Panc1 (cell line): Measurements from ENCODE around the gene ELF4. TPM values are rescaled to one million over a fixed set of nuclear protein-coding genes. Genes with fewer than 3 reads are reported as not detected.

Source experiments
- ATAC-seq: fragments of 200-7000 bp; cut with Tn5 transposase; 2 replicates; pipeline ENCODE4 v1.9.1; 2020; ENCODE audit warnings: mild to moderate bottlenecking, moderate library complexity
- BruUV-seq: library from RNA; stranded (reverse); fragments of 400-500 nt; replicated peaks from 2 replicates; lab custom pipeline; 2021; lab: Mats Ljungman, UMichigan
- CTCF ChIA-PET: fragments of 300-600 bp; sonication (Branson Sonifier 250); formaldehyde crosslinking; loops from one replicate; lab custom pipeline; 2022; ENCODE audit warnings: antibody characterized with exemption; lab: Charles Lee
- POLR2A ChIA-PET: fragments of 300-600 bp; sonication (Branson Sonifier 250); formaldehyde crosslinking; loops from one replicate; lab custom pipeline; 2022; ENCODE audit warnings: antibody characterized with exemption; lab: Charles Lee
- DNase-seq: peaks from one replicate; pipeline ENCODE4 v3.0.0-alpha.2; 2010; ENCODE audit warnings: low read depth, low spot score
- H3K27ac ChIP-seq: 2 replicates; pipeline ENCODE4 v1.5.1; 2011; ENCODE audit warnings: mild to moderate bottlenecking, low read length, inconsistent platforms
- H3K27me3 ChIP-seq: fragments of 200-500 bp; sonication (Bioruptor generic); 2 replicates; pipeline ENCODE4 v1.6.0; 2014; ENCODE audit warnings: low read length, inconsistent platforms; ENCODE audit not compliant: control insufficient read depth, insufficient read depth
- H3K36me3 ChIP-seq: fragments of 200-500 bp; sonication (Bioruptor generic); 2 replicates; pipeline ENCODE4 v1.5.1; 2014; ENCODE audit warnings: inconsistent platforms, mild to moderate bottlenecking, low read length, moderate library complexity; ENCODE audit not compliant: control insufficient read depth, insufficient read depth
- H3K4me1 ChIP-seq: 2 replicates; pipeline ENCODE4 v1.5.1; 2011; ENCODE audit warnings: inconsistent platforms, mild to moderate bottlenecking, low read length, moderate library complexity; ENCODE audit not compliant: control insufficient read depth, insufficient read depth
- H3K4me3 ChIP-seq, 2 experiments: 2 replicates each; pipeline ENCODE4 v1.5.1; 2011 to 2012; ENCODE audit warnings: low read depth in 2 of 2, low read length in 2 of 2, mild to moderate bottlenecking in 2 of 2, inconsistent platforms in 1 of 2, moderate library complexity in 1 of 2
- H3K9me3 ChIP-seq: fragments of 200-500 bp; sonication (Bioruptor generic); 2 replicates; pipeline ENCODE4 v1.5.1; 2014; ENCODE audit warnings: low read depth, mild to moderate bottlenecking, inconsistent platforms, low read length, moderate library complexity; ENCODE audit not compliant: control insufficient read depth, insufficient read depth
- CTCF ChIP-seq: fragments of 450-650 bp; IDR thresholded peaks from 2 replicates; pipeline ENCODE4 v1.5.1; 2017; ENCODE audit warnings: mild to moderate bottlenecking
- POLR2AphosphoS5 ChIP-seq: IDR thresholded peaks from 2 replicates; pipeline ENCODE4 v1.6.1; 2012; ENCODE audit warnings: mild to moderate bottlenecking, low read depth, low read length, moderate library complexity
- REST ChIP-seq, 2 experiments: IDR thresholded peaks; 2 replicates each; pipeline ENCODE4 v1.6.1; 2011 to 2012; ENCODE audit warnings: low read depth in 2 of 2, control low read depth in 1 of 2, low read length in 1 of 2, mild to moderate bottlenecking in 1 of 2, moderate library complexity in 1 of 2; ENCODE audit not compliant: insufficient read depth in 1 of 2
- SIN3A ChIP-seq: IDR thresholded peaks from 2 replicates; pipeline ENCODE4 v1.6.1; 2012; ENCODE audit warnings: low read depth, mild to moderate bottlenecking, low read length, moderate library complexity, borderline replicate concordance; ENCODE audit not compliant: insufficient read depth
- TCF7L2 ChIP-seq: IDR thresholded peaks from 2 replicates; pipeline ENCODE4 v1.6.1; 2011; ENCODE audit warnings: mild to moderate bottlenecking, low read depth, low read length, inconsistent platforms
- in situ Hi-C: cut with HindIII; loops from 2 replicates; pipeline ENCODE4 v1.10.0; 2016; ENCODE audit warnings: low sequenced_read_pairs, low pct_unique_long_range_greater_than_20kb
- intact Hi-C: fragments of 100-400 bp; cut with micrococcal nuclease; formaldehyde crosslinking; loops from one replicate; pipeline ENCODE4 v1.10.0; 2022; ENCODE audit not compliant: unreplicated experiment
- total RNA-seq: library from RNA; stranded (reverse); gene quantifications from one replicate; pipeline ENCODE4 v1.2.1, GENCODE V29; 2021; ENCODE audit not compliant: unreplicated experiment

The ELF4 gene
- total RNA-seq, 1 experiment from 2014 or later: 48.0 TPM

GRCh38 chrX:130071611-130072344, 38.5 kb downstream of the ELF4 start:
- ATAC-seq (no peak), DNase-seq (no peak)
- CTCF ChIA-PET: interaction anchor here (1.3 kb wide), 1 partner anchor 11 kb away, joined by 3 read pairs; no protein-coding TSS in a partner anchor
- intact Hi-C loops: no loop called here
- H3K36me3 ChIP-seq: no peaks in the 10 kb centered on the region; the same call in 1 of the 2 replicates
- POLR2A ChIA-PET: no interaction called here
- BruUV-seq: no TSS peak
- H3K4me1 ChIP-seq: no peaks in the 10 kb centered on the region
- no peak for TF ChIP-seq REST (IDR thresholded peaks at IDR 0.05; ENCODE audit: insufficient read depth in 1 of 2, low read depth in 2 of 2, low read length in 1 of 2)
- no peak for TF ChIP-seq POLR2AphosphoS5
- no peak for TF ChIP-seq TCF7L2
- TF ChIP-seq CTCF: no peak
- TF ChIP-seq SIN3A: no peak
- no peak overlapping the region for H3K27ac ChIP-seq
- no peaks in the 10 kb centered on the region for H3K27me3 ChIP-seq
- no peak overlapping the region for H3K4me3 ChIP-seq
- in situ Hi-C loops: no loop called here
- H3K9me3 ChIP-seq: no peaks in the 10 kb centered on the region

- intact Hi-C loops: no loop called here
- H3K9me3 ChIP-seq: no peaks in the 10 kb centered on the region
- BruUV-seq: no TSS peak
- TF ChIP-seq CTCF (no peak), REST (IDR thresholded peaks at IDR 0.05; ENCODE audit: insufficient read depth in 1 of 2, low read depth in 2 of 2, low read length in 1 of 2) (no peak), TCF7L2 (no peak), POLR2AphosphoS5 (no peak), SIN3A (no peak)
- H3K4me3 ChIP-seq: no peak overlapping the region
- ChIA-PET CTCF (interaction anchor here (0.6 kb wide), 1 partner anchor 38 kb away, joined by 3 read pairs; no protein-coding TSS in a partner anchor), POLR2A (no interaction called here)
- in situ Hi-C loops: no loop called here
- no peaks in the 10 kb centered on the region; the same call in 1 of the 2 replicates for H3K36me3 ChIP-seq
- no peaks in the 10 kb centered on the region for H3K4me1 ChIP-seq
- no peak overlapping the region for H3K27ac ChIP-seq
- no peak for DNase-seq
- H3K27me3 ChIP-seq: no peaks in the 10 kb centered on the region
- no peak for ATAC-seq
Observed at GRCh38 chrX:130066975-130067615, 43.2 kb downstream of the ELF4 start.
